H1 (cell line): ENCODE results near the gene RDH12. TPM values are rescaled to one million over a fixed set of nuclear protein-coding genes. Genes with fewer than 3 reads are reported as not detected.

Source experiments
- CTCF ChIA-PET: fragments of 300-600 bp; sonication (Branson Sonifier 250); formaldehyde crosslinking; loops from one replicate; lab custom pipeline; 2021; ENCODE audit not compliant: partially characterized antibody; lab: Charles Lee
- POLR2A ChIA-PET: fragments of 300-600 bp; sonication (Branson Sonifier 250); formaldehyde crosslinking; loops from one replicate; lab custom pipeline; 2021; ENCODE audit warnings: inconsistent platforms; ENCODE audit not compliant: partially characterized antibody; lab: Charles Lee
- DNase-seq, 2 experiments: peaks; one replicate each; pipeline versions ENCODE4 v3.0.0 to v3.0.0-alpha.2; 2010 to 2022; ENCODE audit warnings: low spot score in 2 of 2, low read depth in 1 of 2, mixed read lengths in 1 of 2
- FAIRE-seq: peaks from 2 replicates; lab custom pipeline; 2011; peaks lifted over from hg19 to GRCh38; lab: Jason Lieb, UNC
- H2AFZ ChIP-seq: 2 replicates; pipeline ENCODE4 v1.8.1; 2012; ENCODE audit warnings: low read length, inconsistent platforms
- H2AK5ac ChIP-seq: 2 replicates; pipeline ENCODE4 v1.6.1; 2013; ENCODE audit warnings: low read depth, low read length
- H2BK120ac ChIP-seq: replicated peaks from 2 replicates; pipeline ENCODE3; 2013; ENCODE audit warnings: low read depth, low read length, inconsistent platforms
- H2BK12ac ChIP-seq: 2 replicates; pipeline ENCODE4 v1.6.1; 2013; ENCODE audit warnings: low read depth, low read length
- H2BK15ac ChIP-seq: 2 replicates; pipeline ENCODE4 v1.6.1; 2013; ENCODE audit warnings: low read length
- H2BK20ac ChIP-seq: 2 replicates; pipeline ENCODE4 v1.6.1; 2013; ENCODE audit warnings: low read length
- H2BK5ac ChIP-seq: 2 replicates; pipeline ENCODE4 v1.6.1; 2013; ENCODE audit warnings: low read depth, low read length
- H3K14ac ChIP-seq: 2 replicates; pipeline ENCODE4 v1.6.1; 2013; ENCODE audit warnings: inconsistent platforms; ENCODE audit not compliant: insufficient read length
- H3K18ac ChIP-seq: 2 replicates; pipeline ENCODE4 v1.6.1; 2013; ENCODE audit warnings: low read length; ENCODE audit errors: extremely low read depth
- H3K23ac ChIP-seq: 2 replicates; pipeline ENCODE4 v1.6.1; 2013; ENCODE audit warnings: inconsistent platforms; ENCODE audit not compliant: insufficient read length
- H3K23me2 ChIP-seq: 2 replicates; pipeline ENCODE4 v1.6.1; 2013; ENCODE audit warnings: low read depth, low read length
- H3K27ac ChIP-seq: 2 replicates; pipeline ENCODE4 v1.6.1; 2011; ENCODE audit warnings: low read depth, low read length, inconsistent platforms
- H3K27me3 ChIP-seq, 4 experiments: replicated peaks in 1 of 4; 1 replicate in 1 of 4; 2 replicates in 3 of 4; pipeline versions ENCODE4 v1.6.1 to v1.8.1; 2011 to 2013; ENCODE audit warnings: low read length in 3 of 4, mild to moderate bottlenecking in 3 of 4, inconsistent platforms in 2 of 4, mixed read lengths in 2 of 4, moderate library complexity in 1 of 4; ENCODE audit not compliant: control insufficient read depth in 3 of 4, insufficient read depth in 3 of 4; ENCODE audit errors: extremely low read depth in 1 of 4
- H3K36me3 ChIP-seq, 4 experiments: 2 replicates each; pipeline versions ENCODE4 v1.6.1 to v1.8.1; 2011 to 2013; ENCODE audit warnings: mild to moderate bottlenecking in 4 of 4, low read length in 3 of 4, moderate library complexity in 2 of 4, control low read depth in 1 of 4, inconsistent platforms in 1 of 4; ENCODE audit not compliant: insufficient read depth in 4 of 4, control insufficient read depth in 2 of 4
- H3K4ac ChIP-seq: replicated peaks from 2 replicates; pipeline ENCODE3; 2013; ENCODE audit warnings: low read length, low read depth, mixed read lengths, inconsistent platforms; ENCODE audit not compliant: insufficient read length
- H3K4me1 ChIP-seq, 4 experiments: replicated peaks in 1 of 4; 1 replicate in 1 of 4; 2 replicates in 3 of 4; pipeline versions ENCODE4 v1.6.1 to v1.8.1; 2011 to 2013; ENCODE audit warnings: low read length in 3 of 4, inconsistent platforms in 2 of 4, mixed read lengths in 1 of 4; ENCODE audit not compliant: insufficient read depth in 4 of 4, control insufficient read depth in 3 of 4
- H3K4me2 ChIP-seq, 2 experiments: 2 replicates each; pipeline versions ENCODE4 v1.6.1 to v1.8.1; 2011 to 2013; ENCODE audit warnings: low read depth in 2 of 2, low read length in 2 of 2, control low read depth in 1 of 2, inconsistent platforms in 1 of 2, mild to moderate bottlenecking in 1 of 2; ENCODE audit not compliant: insufficient read depth in 1 of 2
- H3K4me3 ChIP-seq, 4 experiments: fragments of 200-600, 300-600 bp in 1 of 4; sonication (generic), shearing (Covaris generic), sonication (Bioruptor Twin) in 1 of 4; 2 replicates each; pipeline versions ENCODE4 v1.5.1 to v1.8.1; 2011 to 2016; ENCODE audit warnings: low read length in 4 of 4, low read depth in 3 of 4, control low read depth in 2 of 4, inconsistent platforms in 2 of 4, mild to moderate bottlenecking in 2 of 4, mixed read lengths in 1 of 4, moderate library complexity in 1 of 4; ENCODE audit not compliant: insufficient read depth in 2 of 4; ENCODE audit errors: extremely low read depth in 1 of 4
- H3K56ac ChIP-seq: replicated peaks from 2 replicates; pipeline ENCODE3; 2013; ENCODE audit warnings: low read depth, mild to moderate bottlenecking, mixed read lengths, low read length, inconsistent platforms; ENCODE audit not compliant: insufficient read length
- H3K79me1 ChIP-seq: 2 replicates; pipeline ENCODE4 v1.6.1; 2013; ENCODE audit warnings: low read depth, low read length, control low read depth
- H3K79me2 ChIP-seq, 2 experiments: 2 replicates each; pipeline versions ENCODE4 v1.6.1 to v1.8.1; 2012 to 2013; ENCODE audit warnings: low read length in 2 of 2, mild to moderate bottlenecking in 2 of 2, inconsistent platforms in 1 of 2; ENCODE audit not compliant: insufficient read depth in 2 of 2, control insufficient read depth in 1 of 2
- H3K9ac ChIP-seq, 4 experiments: replicated peaks in 1 of 4; 1 replicate in 1 of 4; 2 replicates in 3 of 4; pipeline versions ENCODE4 v1.6.1 to v1.8.1; 2011 to 2013; ENCODE audit warnings: low read depth in 3 of 4, low read length in 3 of 4, control low read depth in 2 of 4, mild to moderate bottlenecking in 2 of 4, moderate library complexity in 2 of 4, inconsistent platforms in 1 of 4; ENCODE audit errors: extremely low read depth in 1 of 4
- H3K9me3 ChIP-seq, 2 experiments: 2 replicates each; pipeline versions ENCODE4 v1.6.1 to v1.8.1; 2012 to 2013; ENCODE audit warnings: mild to moderate bottlenecking in 2 of 2, moderate library complexity in 2 of 2, control low read depth in 1 of 2, inconsistent platforms in 1 of 2, low read depth in 1 of 2, low read length in 1 of 2, mixed read lengths in 1 of 2; ENCODE audit not compliant: insufficient read depth in 2 of 2
- H4K20me1 ChIP-seq, 2 experiments: replicated peaks in 1 of 2; 2 replicates each; pipeline versions ENCODE3 to v1.8.1; 2011 to 2013; ENCODE audit warnings: inconsistent platforms in 2 of 2, low read length in 2 of 2, mild to moderate bottlenecking in 1 of 2; ENCODE audit not compliant: insufficient read depth in 2 of 2, control insufficient read depth in 1 of 2
- H4K5ac ChIP-seq: 2 replicates; pipeline ENCODE4 v1.6.1; 2013; ENCODE audit warnings: low read length, low read depth, mixed read lengths, inconsistent platforms; ENCODE audit not compliant: insufficient read length
- H4K8ac ChIP-seq: 2 replicates; pipeline ENCODE4 v1.8.0; 2013; ENCODE audit warnings: mild to moderate bottlenecking, moderate library complexity, low read length, inconsistent platforms; ENCODE audit not compliant: insufficient read depth; ENCODE audit errors: extremely low read depth
- H4K91ac ChIP-seq: replicated peaks from 2 replicates; pipeline ENCODE3; 2013; ENCODE audit warnings: low read length, mixed read lengths, inconsistent platforms; ENCODE audit not compliant: insufficient read length
- ATF3 ChIP-seq: IDR thresholded peaks from 2 replicates; pipeline ENCODE4 v1.6.1; 2011; ENCODE audit warnings: low read depth, mild to moderate bottlenecking, low read length; ENCODE audit not compliant: insufficient read depth
- BACH1 ChIP-seq: IDR thresholded peaks from 2 replicates; pipeline ENCODE4 v1.6.1; 2012; ENCODE audit warnings: low read length, improper control_type of control experiment
- BRCA1 ChIP-seq: IDR thresholded peaks from 2 replicates; pipeline ENCODE4 v1.6.1; 2012; ENCODE audit warnings: low read depth, low read length, improper control_type of control experiment
- CTBP2 ChIP-seq: IDR thresholded peaks from 2 replicates; pipeline ENCODE4 v1.7.0; 2011; ENCODE audit warnings: borderline replicate concordance, mild to moderate bottlenecking, moderate library complexity, mixed read lengths, low read length; ENCODE audit not compliant: insufficient read depth, insufficient read length
- E2F6 ChIP-seq: IDR thresholded peaks from 2 replicates; pipeline ENCODE4 v1.6.1; 2012; ENCODE audit warnings: inconsistent platforms
- GTF2F1 ChIP-seq: IDR thresholded peaks from 2 replicates; pipeline ENCODE4 v1.6.1; 2012; ENCODE audit warnings: low read depth, low read length, improper control_type of control experiment, borderline replicate concordance
- KDM1A ChIP-seq: fragments of 200-600, 300-600 bp; sonication (generic); IDR thresholded peaks from 2 replicates; pipeline ENCODE4 v1.7.1; 2016; ENCODE audit warnings: mild to moderate bottlenecking, low read length, borderline replicate concordance
- POLR2AphosphoS5 ChIP-seq: IDR thresholded peaks from 2 replicates; pipeline ENCODE4 v1.6.1; 2011; ENCODE audit warnings: low read depth, low read length
- RAD21 ChIP-seq, 2 experiments: IDR thresholded peaks in 1 of 2; conservative IDR thresholded peaks in 1 of 2; 2 replicates each; pipeline ENCODE4 v1.6.1; 2011; ENCODE audit warnings: low read depth in 2 of 2, low read length in 2 of 2, improper control_type of control experiment in 1 of 2, inconsistent platforms in 1 of 2, mild to moderate bottlenecking in 1 of 2, moderate library complexity in 1 of 2
- SIN3A ChIP-seq, 2 experiments: IDR thresholded peaks in 1 of 2; conservative IDR thresholded peaks in 1 of 2; 2 replicates each; pipeline ENCODE4 v1.6.1; 2011 to 2012; ENCODE audit warnings: low read length in 2 of 2, improper control_type of control experiment in 1 of 2, low read depth in 1 of 2, mild to moderate bottlenecking in 1 of 2
- TAF7 ChIP-seq: optimal IDR thresholded peaks from 2 replicates; pipeline ENCODE3; 2011; ENCODE audit warnings: low read depth, mild to moderate bottlenecking, inconsistent platforms, low read length, moderate library complexity, borderline replicate concordance
- ZNF274 ChIP-seq: IDR thresholded peaks from 2 replicates; pipeline ENCODE4 v1.7.0; 2012; ENCODE audit warnings: low read length, borderline replicate concordance; ENCODE audit errors: extremely low read depth
- WGBS, 2 experiments: shearing (Covaris generic) in 1 of 2; methylation state at CpG; one replicate each; pipeline versions ENCODE4 v1.1.6 to v1.1.7; 2013 to 2015; ENCODE audit warnings: low lambda C conversion rate in 2 of 2, mixed read lengths in 2 of 2, inconsistent platforms in 1 of 2, low coverage in 1 of 2, missing lambda C conversion rate in 1 of 2; ENCODE audit not compliant: insufficient replicate concordance in 2 of 2, insufficient coverage in 1 of 2, insufficient read length in 1 of 2; ENCODE audit errors: extremely low coverage in 1 of 2, missing lambda C conversion rate in 1 of 2; 5-methylcytosine and 5-hydroxymethylcytosine counted together
- polyA plus RNA-seq, 7 experiments: library from polyadenylated mRNA; depleted of rRNA in 3 of 7; stranded (reverse) in 5 of 7; unstranded in 2 of 7; fragments of >200 nt in 5 of 7; fragments of 200-250 nt in 2 of 7; gene quantifications; 1 replicate in 5 of 7; 2 replicates in 1 of 7; 4 replicates in 1 of 7; pipeline versions ENCODE4 v1.2.1 to v1.2.3, GENCODE V29; 2011 to 2013; ENCODE audit warnings: missing spikeins in 2 of 7, mixed read lengths in 2 of 7
- total RNA-seq: library from RNA; stranded (reverse); fragmentation: NEBNext Ultra II Directional; extraction: Animal tissue kit (Norgen Biotek cat#: 25700); gene quantifications from 2 replicates; pipeline ENCODE4 v1.2.1, GENCODE V29; 2021

The RDH12 gene
- total and polyA plus RNA-seq, 2 of the 8 experiments (the other 6 are each of a cell fraction or from before 2014, with no cell fraction given), result 1.2 to 1.5 TPM

GRCh38 chr14:67762051-67762450 is 60.4 kb downstream of the RDH12 start:
- H3K18ac ChIP-seq, result no peak overlapping the region
- H3K56ac ChIP-seq, result no peak overlapping the region
- H3K4me1 ChIP-seq, result no peaks in the 10 kb centered on the region
- no peak overlapping the region for H2BK12ac ChIP-seq
- no peak overlapping the region for H2AFZ ChIP-seq
- no peak overlapping the region for H3K4ac ChIP-seq
- no peak overlapping the region for H2BK120ac ChIP-seq
- 87% methylated on average over 5 of the region's 5 CpGs; no CpG with 5 or more reads in 1 of the 2 experiments for WGBS, 2 experiments
- H3K4me3 ChIP-seq, result no peak overlapping the region
- no peak overlapping the region for H4K5ac ChIP-seq
- no peaks in the 10 kb centered on the region for H3K9me3 ChIP-seq
- no peak overlapping the region for H4K91ac ChIP-seq
- no peak overlapping the region for H3K27ac ChIP-seq
- no peak overlapping the region for H2BK15ac ChIP-seq
- no peaks in the 10 kb centered on the region for H3K27me3 ChIP-seq
- DNase-seq (no peak), FAIRE-seq (no peak)
- H2BK5ac ChIP-seq, result no peak overlapping the region
- H3K23ac ChIP-seq, result no peak overlapping the region
- H3K14ac ChIP-seq, result no peak overlapping the region
- peaks cover 10 to 47% (median 39%) of the 10 kb centered on the region in 4 experiments; a peak in 7 of 8 replicates for H3K36me3 ChIP-seq
- ChIA-PET CTCF (interaction anchor here (0.8 to 1.2 kb wide), 2 partner anchors 9 to 31 kb away, joined by 3 to 4 read pairs; no protein-coding TSS in a partner anchor), POLR2A (interaction anchor here (1.2 kb wide), 1 partner anchor 229 kb away, joined by 3 read pairs; the partner anchor contains the start of gene PLEKHH1)
- no peak overlapping the region for H3K9ac ChIP-seq
- H3K79me1 ChIP-seq, result no peaks in the 10 kb centered on the region
- no peak overlapping the region for H2AK5ac ChIP-seq
- H2BK20ac ChIP-seq, result no peak overlapping the region
- no peaks in the 10 kb centered on the region for H4K20me1 ChIP-seq
- H3K4me2 ChIP-seq, result no peak overlapping the region
- H4K8ac ChIP-seq, result no peak overlapping the region
- H3K79me2 ChIP-seq, result no peaks in the 10 kb centered on the region
- H3K23me2 ChIP-seq, result no peaks in the 10 kb centered on the region
- TF ChIP-seq ATF3 (no peak), GTF2F1 (no peak), E2F6 (no peak), POLR2AphosphoS5 (no peak), ZNF274 (no peak), CTBP2 (no peak), TAF7 (no peak), KDM1A (no peak), BACH1 (no peak), BRCA1 (no peak), SIN3A (conservative IDR thresholded peaks at IDR 0.05 in 1 of 2, IDR thresholded peaks at IDR 0.05 in 1 of 2; ENCODE audit: low read depth in 1 of 2, low read length in 2 of 2) (no peak), RAD21 (IDR thresholded peaks at IDR 0.05 in 1 of 2, conservative IDR thresholded peaks at IDR 0.05 in 1 of 2; ENCODE audit: low read depth in 2 of 2, low read length in 2 of 2) (no peak)
